ENCODE results near the gene DIPK2A. TPM values are rescaled to one million over a fixed set of nuclear protein-coding genes. Genes with fewer than 3 reads are reported as not detected.

DIPK2A gene, protein sequence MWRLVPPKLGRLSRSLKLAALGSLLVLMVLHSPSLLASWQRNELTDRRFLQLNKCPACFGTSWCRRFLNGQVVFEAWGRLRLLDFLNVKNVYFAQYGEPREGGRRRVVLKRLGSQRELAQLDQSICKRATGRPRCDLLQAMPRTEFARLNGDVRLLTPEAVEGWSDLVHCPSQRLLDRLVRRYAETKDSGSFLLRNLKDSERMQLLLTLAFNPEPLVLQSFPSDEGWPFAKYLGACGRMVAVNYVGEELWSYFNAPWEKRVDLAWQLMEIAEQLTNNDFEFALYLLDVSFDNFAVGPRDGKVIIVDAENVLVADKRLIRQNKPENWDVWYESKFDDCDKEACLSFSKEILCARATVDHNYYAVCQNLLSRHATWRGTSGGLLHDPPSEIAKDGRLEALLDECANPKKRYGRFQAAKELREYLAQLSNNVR
- 10 to 100 TPM; 20.6 to 21.4 TPM for total RNA-seq

GRCh38 chr3:143971359-143972154, at the start of gene DIPK2A:
TSS of gene DIPK2A (plus strand) at chr3:143971823. CDS start at chr3:143972333, 510 bp downstream.
- H3K4me3 Mint-ChIP-seq, result peak within 1 kb of the TSS; percentile 93
- peak; percentile 93 for DNase-seq
- ChIA-PET CTCF (interaction anchor here (0.6 to 2.2 kb wide), 18 partner anchors 9 to 969 kb away, joined by 3 to 20 read pairs (median 4); partner anchors contain the start of gene SLC9A9), POLR2A (interaction anchor here (0.7 to 3.6 kb wide), 20 partner anchors 9 to 970 kb away, joined by 3 to 33 read pairs (median 4); partner anchors contain the start of genes SLC9A9 and U2SURP)
- H3K27ac Mint-ChIP-seq, result peak within 1 kb of the TSS; percentile 90
- H3K4me1 Mint-ChIP-seq, result peaks cover 31% of the 10 kb centered on the region
- no peaks in the 10 kb centered on the region for H3K9me3 Mint-ChIP-seq
- H3K27me3 Mint-ChIP-seq, result peaks cover 26% of the 10 kb centered on the region
- peaks cover 10% of the 10 kb centered on the region for H3K36me3 Mint-ChIP-seq (ENCODE audit: low read depth)

- H3K27me3 Mint-ChIP-seq, result no peaks in the 10 kb centered on the region
- no peak for DNase-seq
- CTCF ChIA-PET, result no interaction called here
- H3K27ac Mint-ChIP-seq, result no peak overlapping the region
- H3K4me1 Mint-ChIP-seq, result no peaks in the 10 kb centered on the region
- no peaks in the 10 kb centered on the region for H3K36me3 Mint-ChIP-seq (ENCODE audit: low read depth)
- POLR2A ChIA-PET, result no interaction called here
- no peaks in the 10 kb centered on the region for H3K9me3 Mint-ChIP-seq
- no peak overlapping the region for H3K4me3 Mint-ChIP-seq
These were observed 46.9 kb upstream of the DIPK2A start for GRCh38 chr3:143924522-143925285.

- no peaks in the 10 kb centered on the region for H3K9me3 Mint-ChIP-seq
- no peak overlapping the region for H3K27ac Mint-ChIP-seq
- ChIA-PET POLR2A (no interaction called here), CTCF (no interaction called here)
- H3K36me3 Mint-ChIP-seq (ENCODE audit: low read depth), result no peaks in the 10 kb centered on the region
- H3K4me3 Mint-ChIP-seq, result no peak overlapping the region
- no peak for DNase-seq
- peaks cover 3% of the 10 kb centered on the region for H3K27me3 Mint-ChIP-seq
- H3K4me1 Mint-ChIP-seq, result no peaks in the 10 kb centered on the region
These were observed 43.6 kb upstream of the DIPK2A start for GRCh38 chr3:143928056-143928455.

GRCh38 chr3:143928541-143929255, 42.9 kb upstream of the DIPK2A start:
- Mint-ChIP-seq H3K4me3 (no peak overlapping the region), H3K27ac (no peak overlapping the region), H3K4me1 (no peaks in the 10 kb centered on the region), H3K9me3 (no peaks in the 10 kb centered on the region), H3K27me3 (peaks cover 3% of the 10 kb centered on the region), H3K36me3 (ENCODE audit: low read depth) (no peaks in the 10 kb centered on the region)
- ChIA-PET POLR2A (no interaction called here), CTCF (no interaction called here)
- no peak for DNase-seq

GRCh38 chr3:143934791-143935190, 36.8 kb upstream of the DIPK2A start:
- DNase-seq, result no peak
- ChIA-PET CTCF (interaction anchor here (1.1 kb wide), 1 partner anchor 50 kb away, joined by 3 read pairs; no protein-coding TSS in a partner anchor), POLR2A (no interaction called here)
- H3K4me1 Mint-ChIP-seq, result no peaks in the 10 kb centered on the region
- H3K9me3 Mint-ChIP-seq, result no peaks in the 10 kb centered on the region
- no peaks in the 10 kb centered on the region for H3K36me3 Mint-ChIP-seq (ENCODE audit: low read depth)
- no peak overlapping the region for H3K4me3 Mint-ChIP-seq
- no peak overlapping the region for H3K27ac Mint-ChIP-seq
- H3K27me3 Mint-ChIP-seq, result peaks cover 15% of the 10 kb centered on the region

DNA sequence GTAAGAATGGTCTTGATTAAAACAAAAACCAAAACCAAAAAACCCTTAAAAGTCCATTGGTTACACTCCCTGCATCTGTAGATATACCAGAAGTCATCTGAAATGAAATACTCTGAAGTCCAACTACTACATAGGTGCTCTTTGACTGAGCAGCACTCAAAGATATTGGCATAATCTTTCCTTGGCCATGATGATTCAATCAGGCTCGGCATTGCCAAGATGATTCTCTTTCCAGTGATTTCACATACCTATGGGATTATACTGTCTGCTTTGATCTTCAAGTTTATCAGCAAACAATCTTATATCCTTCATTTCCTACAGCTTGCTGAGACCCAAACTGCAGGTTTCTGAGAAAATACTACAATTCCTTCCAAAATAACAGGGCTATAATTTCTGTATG, 35.9 kb upstream of the DIPK2A start:
- DNase-seq, result no peak
- Mint-ChIP-seq H3K9me3 (no peaks in the 10 kb centered on the region), H3K4me1 (no peaks in the 10 kb centered on the region), H3K4me3 (no peak overlapping the region), H3K27me3 (peaks cover 15% of the 10 kb centered on the region), H3K27ac (no peak overlapping the region), H3K36me3 (ENCODE audit: low read depth) (no peaks in the 10 kb centered on the region)
- ChIA-PET CTCF (interaction anchor here (1.1 kb wide), 1 partner anchor 51 kb away, joined by 3 read pairs; no protein-coding TSS in a partner anchor), POLR2A (no interaction called here)

- H3K4me3 Mint-ChIP-seq, result no peak overlapping the region
- ChIA-PET CTCF (interaction anchor here (1.0 to 1.9 kb wide), 5 partner anchors 21 to 175 kb away, joined by 3 to 10 read pairs (median 5); partner anchors contain the start of gene DIPK2A), POLR2A (no interaction called here)
- no peaks in the 10 kb centered on the region for H3K4me1 Mint-ChIP-seq
- H3K36me3 Mint-ChIP-seq (ENCODE audit: low read depth), result no peaks in the 10 kb centered on the region
- no peaks in the 10 kb centered on the region for H3K9me3 Mint-ChIP-seq
- H3K27ac Mint-ChIP-seq, result no peak overlapping the region
- peaks cover 13% of the 10 kb centered on the region for H3K27me3 Mint-ChIP-seq
- no peak for DNase-seq
These were observed 20.8 kb upstream of the DIPK2A start for GRCh38 chr3:143950810-143951209.

- ChIA-PET CTCF (interaction anchor here (0.9 to 1.5 kb wide), 6 partner anchors 13 to 175 kb away, joined by 3 to 4 read pairs (median 3); no protein-coding TSS in a partner anchor), POLR2A (no interaction called here)
- Mint-ChIP-seq H3K9me3 (no peaks in the 10 kb centered on the region), H3K27me3 (peaks cover 12% of the 10 kb centered on the region), H3K27ac (no peak overlapping the region), H3K4me1 (peaks cover 1% of the 10 kb centered on the region), H3K36me3 (ENCODE audit: low read depth) (no peaks in the 10 kb centered on the region), H3K4me3 (no peak overlapping the region)
- DNase-seq, result peak; percentile 33
These were observed 20.2 kb upstream of the DIPK2A start for GRCh38 chr3:143951351-143951971.

DNA sequence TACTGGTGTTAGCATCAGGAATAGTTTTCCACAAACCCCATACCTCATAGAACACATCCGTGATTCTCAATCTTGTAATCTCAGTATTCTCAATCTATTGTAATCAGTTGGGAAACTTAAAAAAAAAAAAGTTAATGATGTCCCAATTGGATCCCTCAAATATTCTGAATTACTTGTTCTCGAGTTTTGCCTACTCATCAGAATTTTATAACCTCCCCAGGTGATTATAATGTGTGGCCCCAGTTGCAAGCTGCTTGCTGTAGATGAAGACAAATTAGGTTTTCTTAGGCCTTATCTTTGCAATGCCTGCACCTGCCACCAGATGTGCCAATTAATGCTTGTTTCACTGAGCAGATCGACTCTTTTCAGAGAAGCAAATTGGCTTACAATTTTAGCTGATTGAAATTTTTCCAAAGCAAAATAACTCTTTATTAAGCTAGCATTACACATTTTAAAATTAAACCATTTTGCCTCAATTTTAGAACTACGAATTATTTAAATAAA, 19.0 kb upstream of the DIPK2A start:
- H3K9me3 Mint-ChIP-seq, result no peaks in the 10 kb centered on the region
- no peak overlapping the region for H3K27ac Mint-ChIP-seq
- H3K27me3 Mint-ChIP-seq, result peaks cover 9% of the 10 kb centered on the region
- POLR2A ChIA-PET, result interaction anchor here (1.0 to 1.2 kb wide), 2 partner anchors 19 to 21 kb away, joined by 3 to 4 read pairs; partner anchors contain the start of gene DIPK2A
- peaks cover 6% of the 10 kb centered on the region for H3K4me1 Mint-ChIP-seq
- no peak for DNase-seq
- CTCF ChIA-PET, result interaction anchor here (0.8 to 1.7 kb wide), 8 partner anchors 12 to 176 kb away, joined by 3 to 9 read pairs (median 3); partner anchors contain the start of gene DIPK2A
- no peaks in the 10 kb centered on the region for H3K36me3 Mint-ChIP-seq (ENCODE audit: low read depth)
- no peak overlapping the region for H3K4me3 Mint-ChIP-seq

DNA sequence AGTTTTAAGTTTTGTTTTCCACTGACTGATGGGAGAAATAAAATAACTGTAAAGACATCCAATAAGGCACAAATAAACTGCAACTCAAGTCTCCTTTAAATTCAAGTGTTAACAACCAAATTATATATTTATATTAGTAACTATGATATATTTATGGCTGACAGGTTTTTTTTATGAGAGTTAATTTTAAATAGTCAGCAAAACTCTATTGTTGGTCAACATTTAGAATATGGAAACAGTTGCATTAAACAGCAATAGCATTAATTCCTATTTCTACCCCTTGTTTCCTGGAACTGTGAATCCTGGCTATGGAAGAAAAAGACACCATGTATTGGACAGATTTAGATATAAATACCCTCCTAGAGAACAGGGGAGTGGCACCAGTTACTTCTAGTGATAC, 16.5 kb upstream of the DIPK2A start:
- Mint-ChIP-seq H3K4me1 (peaks cover 6% of the 10 kb centered on the region), H3K27me3 (peaks cover 19% of the 10 kb centered on the region), H3K9me3 (no peaks in the 10 kb centered on the region), H3K4me3 (no peak overlapping the region), H3K36me3 (ENCODE audit: low read depth) (no peaks in the 10 kb centered on the region), H3K27ac (no peak overlapping the region)
- POLR2A ChIA-PET, result no interaction called here
- no peak for DNase-seq
- CTCF ChIA-PET, result no interaction called here

- H3K9me3 Mint-ChIP-seq, result no peaks in the 10 kb centered on the region
- no peaks in the 10 kb centered on the region for H3K36me3 Mint-ChIP-seq (ENCODE audit: low read depth)
- no peak for DNase-seq
- CTCF ChIA-PET, result interaction anchor here (0.9 to 1.7 kb wide), 3 partner anchors 15 to 181 kb away, joined by 3 to 8 read pairs (median 3); partner anchors contain the start of gene DIPK2A
- H3K27me3 Mint-ChIP-seq, result peaks cover 23% of the 10 kb centered on the region
- POLR2A ChIA-PET, result interaction anchor here (0.8 to 1.6 kb wide), 2 partner anchors 14 to 31 kb away, joined by 3 to 15 read pairs; partner anchors contain the start of gene DIPK2A
- peaks cover 6% of the 10 kb centered on the region for H3K4me1 Mint-ChIP-seq
- no peak overlapping the region for H3K4me3 Mint-ChIP-seq
- no peak overlapping the region for H3K27ac Mint-ChIP-seq
These were observed 14.8 kb upstream of the DIPK2A start for GRCh38 chr3:143956838-143957237.
